GM19043 (cell line): ENCODE measurements around the gene EEF1AKMT1.
"Not testable (repeated sequence)": the region's sequence is repeated elsewhere in the genome, so short reads cannot be mapped to it uniquely, and the experiment has no call there.

Source experiments
- ATAC-seq: cut with Tn5 transposase; IDR thresholded peaks from one replicate; pipeline ENCODE4 v1.9.1; 2021; ENCODE audit warnings: low read depth; ENCODE audit not compliant: unreplicated experiment

Gene EEF1AKMT1

GRCh38 chr13:20779405-20779804 is 5.6 kb upstream of the EEF1AKMT1 start:
- no peak for ATAC-seq

DNA sequence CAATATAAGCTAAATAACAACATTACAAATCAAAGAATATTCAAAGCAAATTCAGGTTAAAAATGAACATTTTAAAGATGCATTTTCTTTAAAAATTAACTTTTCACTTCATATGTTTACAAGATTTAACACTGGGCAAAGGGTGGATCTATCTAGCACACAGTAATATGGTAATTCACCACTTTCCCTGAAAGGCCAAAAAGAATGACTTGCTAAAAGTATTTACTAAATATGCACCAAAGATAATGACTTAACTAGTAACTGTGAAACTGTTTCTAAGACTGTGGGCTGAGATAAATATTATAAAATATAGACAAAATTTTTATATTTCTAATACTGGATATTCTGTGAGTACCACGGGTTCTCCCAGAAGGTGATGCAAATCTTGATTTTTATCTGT is 4.5 kb upstream of the EEF1AKMT1 start:
- no peak for ATAC-seq

- ATAC-seq: no peak
Observed at GRCh38 chr13:20776751-20777150, 3.0 kb upstream of the EEF1AKMT1 start.

- ATAC-seq: no peak
Observed at GRCh38 chr13:20775961-20776360, 2.2 kb upstream of the EEF1AKMT1 start.

GRCh38 chr13:20774746-20775145 is 985 bp upstream of the EEF1AKMT1 start:
- no peak for ATAC-seq

GRCh38 chr13:20772401-20773131 is 1.2 kb downstream of the EEF1AKMT1 start:
- no peak for ATAC-seq

DNA sequence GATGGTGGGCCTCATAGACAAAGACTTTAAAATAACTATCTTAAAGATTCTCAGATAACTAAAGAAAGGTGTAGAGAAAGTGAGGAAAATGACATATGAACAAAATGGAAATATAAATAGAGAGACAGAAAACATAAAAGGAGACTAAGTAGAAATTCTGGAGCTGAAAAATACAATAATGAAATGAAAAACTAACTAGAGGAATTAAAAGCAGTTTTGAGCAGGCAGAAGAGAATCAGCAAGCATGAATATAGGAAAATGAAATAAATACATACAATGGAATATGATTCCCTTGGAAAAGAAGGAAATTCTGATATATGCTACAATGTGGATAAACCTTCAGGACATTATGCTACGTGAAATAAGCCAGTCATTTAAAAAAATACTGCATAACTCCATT is 3.9 kb downstream of the EEF1AKMT1 start:
- no peak for ATAC-seq

DNA sequence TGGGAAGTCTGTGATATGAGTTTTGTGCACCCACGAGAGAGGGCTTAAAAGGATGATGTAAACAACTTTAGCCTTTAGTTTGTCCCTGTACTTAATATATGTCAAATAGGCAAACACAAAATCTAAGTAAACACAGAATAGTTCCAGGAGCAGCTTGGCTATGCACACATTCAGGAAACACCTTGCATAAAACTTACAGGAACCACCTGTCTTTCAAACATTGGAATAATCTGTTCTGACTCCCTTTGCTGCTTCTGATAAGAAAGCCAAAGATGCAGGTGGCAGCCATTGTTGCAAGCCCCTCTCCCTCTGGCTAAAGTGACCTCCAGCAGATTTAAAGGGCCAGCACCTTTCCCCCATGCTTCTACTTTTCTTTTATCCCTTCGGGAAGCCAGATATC is 4.7 kb downstream of the EEF1AKMT1 start:
- no peak for ATAC-seq

DNA sequence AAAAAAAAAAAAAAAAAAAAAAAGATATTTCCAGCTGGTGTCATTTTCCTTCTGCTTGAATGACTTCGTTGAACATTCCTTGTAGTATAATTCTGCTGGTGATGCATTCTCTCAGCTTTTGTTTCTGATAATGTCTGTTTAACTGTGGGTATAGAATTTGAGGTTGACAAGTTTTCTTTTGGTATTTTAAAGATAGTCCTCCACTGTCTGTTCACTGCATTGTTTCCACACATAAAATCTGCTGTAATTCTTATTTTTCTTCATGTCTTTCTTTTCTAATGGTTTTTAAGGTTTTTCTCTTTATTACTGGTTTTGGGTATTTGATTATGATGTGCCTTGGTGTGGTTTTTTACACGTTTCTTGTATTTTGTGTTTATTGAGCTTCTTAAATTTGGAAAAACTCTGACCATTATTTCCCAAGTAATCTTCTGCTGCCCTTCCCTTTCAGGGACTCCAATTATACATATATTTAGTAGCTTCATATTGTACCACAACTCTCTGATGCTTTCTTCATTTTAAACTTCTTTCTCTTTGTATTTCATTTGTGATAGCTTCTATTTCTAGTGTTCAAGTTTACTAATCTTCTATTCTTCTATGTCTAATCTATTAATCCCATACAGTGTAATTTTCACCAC is 6.3 kb downstream of the EEF1AKMT1 start:
- ATAC-seq: no peak

GRCh38 chr13:20760872-20761271 is 12.9 kb downstream of the EEF1AKMT1 start:
- ATAC-seq: no peak

DNA sequence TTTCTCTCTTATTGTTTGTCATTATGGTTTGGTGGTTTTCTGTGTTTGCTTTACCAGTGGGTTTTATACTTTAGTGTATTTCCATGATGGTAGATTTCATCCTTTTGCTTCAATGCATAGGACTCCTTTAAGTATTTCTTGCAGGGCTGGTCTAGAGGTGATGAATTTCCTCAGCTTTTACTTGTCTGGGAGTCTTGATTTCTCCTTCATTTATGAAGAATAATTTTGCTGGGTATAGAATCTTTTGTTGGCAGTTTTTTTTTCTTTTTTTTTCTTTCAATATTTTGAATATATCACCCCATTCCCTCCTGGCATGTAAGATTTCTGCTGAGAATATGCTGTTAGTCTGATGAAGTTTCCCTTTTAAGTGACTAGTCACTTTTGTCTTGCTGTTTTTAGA is 19.8 kb downstream of the EEF1AKMT1 start:
- ATAC-seq: no peak

- ATAC-seq: no peak
Observed at GRCh38 chr13:20749377-20749776, 24.4 kb downstream of the EEF1AKMT1 start.

- not testable (repeated sequence) for ATAC-seq
Observed at GRCh38 chr13:20743830-20744404, 29.8 kb downstream of the EEF1AKMT1 start.

- no peak for ATAC-seq
Observed at GRCh38 chr13:20740021-20740420, 33.7 kb downstream of the EEF1AKMT1 start.

DNA sequence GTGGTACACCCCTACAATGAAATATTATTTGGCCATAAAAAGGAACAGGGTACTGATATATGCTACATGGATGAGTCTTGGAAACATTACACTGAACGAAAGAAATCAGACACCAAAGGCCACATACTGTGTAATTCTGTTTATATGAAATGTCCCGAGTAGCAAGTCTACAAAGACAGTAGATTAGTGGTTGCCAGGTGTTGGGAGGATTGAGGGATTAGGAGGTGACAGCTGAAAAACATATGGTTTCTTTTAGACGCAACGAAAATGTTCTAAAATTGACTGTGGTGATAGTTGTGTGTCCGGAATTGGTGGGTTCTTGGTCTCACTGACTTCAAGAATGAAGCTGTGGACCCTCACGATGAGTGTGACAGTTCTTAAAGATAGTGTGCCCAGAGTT is 35.1 kb downstream of the EEF1AKMT1 start:
- ATAC-seq: no peak

GRCh38 chr13:20729633-20730585 is 43.9 kb downstream of the EEF1AKMT1 start:
- no peak for ATAC-seq

- no peak for ATAC-seq
Observed at GRCh38 chr13:20728579-20729311, 45.0 kb downstream of the EEF1AKMT1 start.

DNA sequence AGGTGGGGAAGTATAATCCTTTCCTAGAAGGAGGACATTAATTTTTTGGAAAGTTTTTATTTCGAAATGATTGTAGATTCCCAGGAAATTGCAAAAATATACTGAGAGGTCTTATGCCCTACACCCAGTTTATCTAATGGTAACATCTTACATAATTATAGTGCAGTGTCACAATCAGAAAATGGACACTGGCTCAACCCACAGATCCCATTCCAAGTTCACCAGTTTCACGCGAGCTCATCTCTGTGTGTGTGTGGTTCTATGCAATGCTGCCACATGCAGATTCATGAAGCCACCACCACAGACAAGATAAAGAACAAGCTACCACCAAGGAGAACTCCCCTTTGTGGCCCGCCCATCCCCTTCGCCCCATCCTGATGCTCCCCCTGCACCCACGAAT is 45.9 kb downstream of the EEF1AKMT1 start:
- no peak for ATAC-seq

GRCh38 chr13:20721454-20722357 is 52.1 kb downstream of the EEF1AKMT1 start:
- ATAC-seq: no peak
